NCI-H1105 treated with DMSO at 0.1 percent for 48 hours (cell line): ENCODE data around the gene SBF2.

Experiments
- DNase-seq: peaks from one replicate; lab custom pipeline; 2025; lab: John Stamatoyannopoulos, UW

SBF2 gene

GRCh38 chr11:9774109-9774508, 519.9 kb downstream of the SBF2 start:
- no peak for DNase-seq

DNA sequence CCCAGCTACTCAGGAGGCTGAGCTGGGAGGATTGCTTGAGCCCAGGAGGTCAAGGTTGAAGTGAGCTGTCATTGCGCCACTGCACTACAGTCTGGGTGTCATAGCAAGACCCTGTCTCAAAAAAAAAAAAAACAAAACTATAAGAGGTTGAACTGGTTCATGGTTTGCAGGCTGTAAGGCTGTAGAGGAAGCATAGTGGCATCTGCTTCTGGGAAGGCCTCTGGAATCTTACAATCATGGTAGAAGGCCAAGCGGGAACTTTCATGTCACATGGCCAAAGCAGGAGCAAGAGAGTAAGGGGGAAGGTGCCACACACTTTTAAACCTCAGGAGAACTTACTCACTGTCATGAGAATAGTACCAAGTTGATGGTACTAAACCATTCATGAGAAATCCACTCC, 520.5 kb downstream of the SBF2 start:
- no peak for DNase-seq

DNA sequence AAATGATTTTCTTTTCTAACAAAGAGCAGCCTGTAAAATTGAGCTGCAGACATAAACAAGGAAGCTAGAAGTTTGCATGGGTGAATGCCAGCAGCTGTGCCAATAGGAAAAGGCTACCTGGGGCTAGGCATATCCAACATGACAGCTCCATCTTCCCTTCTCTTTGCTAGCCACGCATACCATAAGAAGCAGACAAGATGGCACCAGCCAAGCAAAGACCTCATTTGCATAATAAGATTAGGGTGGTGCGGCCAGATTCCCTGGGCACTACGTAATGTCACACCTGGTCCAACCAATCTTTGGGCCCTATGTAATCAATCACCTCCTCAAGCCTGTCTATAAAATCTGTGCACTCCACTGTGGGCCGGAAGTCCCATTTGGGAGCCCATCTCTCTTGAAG, 521.8 kb downstream of the SBF2 start:
- no peak for DNase-seq

DNA sequence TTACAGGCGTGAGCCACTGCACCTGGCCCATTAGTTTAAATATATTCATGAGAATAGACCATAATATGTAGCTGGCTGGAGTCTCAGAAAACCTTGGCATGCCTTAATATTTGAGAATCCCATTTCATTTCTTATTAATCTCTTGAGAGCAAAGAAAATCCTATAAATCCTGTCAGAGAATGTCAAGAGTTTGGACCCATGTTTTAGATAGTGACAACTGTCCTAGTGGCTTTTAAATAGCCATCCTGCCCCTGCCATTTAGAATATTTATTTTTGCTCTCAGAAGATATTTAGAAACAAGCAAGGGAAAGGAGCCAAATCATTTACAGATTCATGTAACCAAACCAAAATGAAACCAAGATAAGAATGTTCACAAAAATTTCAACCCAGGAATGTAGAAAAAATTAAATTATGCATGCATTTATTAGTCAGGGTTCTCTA, 522.9 kb downstream of the SBF2 start:
- DNase-seq = no peak

- no peak for DNase-seq
Observed at GRCh38 chr11:9769621-9770020, 524.4 kb downstream of the SBF2 start.

DNA sequence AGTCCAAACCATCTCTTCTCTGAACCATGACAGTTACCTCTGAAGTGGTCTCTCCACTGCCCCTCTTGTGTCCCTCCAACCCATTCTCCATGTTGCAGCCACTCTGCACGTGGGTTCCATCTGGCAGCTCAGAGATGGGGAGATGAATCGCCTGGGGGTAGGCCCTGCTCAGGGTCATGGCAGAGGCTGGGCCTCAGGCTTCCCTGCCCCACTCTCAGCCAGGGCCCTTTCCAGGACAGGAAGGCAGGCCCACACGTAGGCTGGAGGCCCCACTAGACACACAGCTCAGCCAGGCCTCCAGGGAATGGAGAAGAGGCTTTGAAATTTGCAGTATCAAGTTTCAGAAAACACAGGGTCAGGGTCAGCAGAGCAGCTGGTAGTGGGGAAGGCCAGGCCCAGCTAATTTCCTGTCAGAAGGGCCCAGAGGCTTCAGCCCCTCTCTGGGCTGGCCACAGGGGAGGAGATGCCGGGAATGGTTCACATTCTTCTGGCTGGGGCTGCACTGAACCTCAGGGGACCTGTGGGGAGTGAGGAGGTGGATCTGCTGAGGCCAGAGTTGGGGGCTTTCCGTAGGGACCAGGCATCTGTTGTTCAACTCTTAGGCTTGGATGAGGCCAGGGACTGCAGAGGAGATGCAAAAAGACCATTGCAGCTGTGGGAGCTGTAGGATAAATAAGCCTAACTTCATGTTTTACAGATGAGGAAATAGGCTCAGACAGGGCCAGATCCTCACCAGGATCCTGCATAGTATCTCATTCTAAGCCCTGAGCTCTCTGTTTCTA, 528.5 kb downstream of the SBF2 start:
- DNase-seq = no peak

DNA sequence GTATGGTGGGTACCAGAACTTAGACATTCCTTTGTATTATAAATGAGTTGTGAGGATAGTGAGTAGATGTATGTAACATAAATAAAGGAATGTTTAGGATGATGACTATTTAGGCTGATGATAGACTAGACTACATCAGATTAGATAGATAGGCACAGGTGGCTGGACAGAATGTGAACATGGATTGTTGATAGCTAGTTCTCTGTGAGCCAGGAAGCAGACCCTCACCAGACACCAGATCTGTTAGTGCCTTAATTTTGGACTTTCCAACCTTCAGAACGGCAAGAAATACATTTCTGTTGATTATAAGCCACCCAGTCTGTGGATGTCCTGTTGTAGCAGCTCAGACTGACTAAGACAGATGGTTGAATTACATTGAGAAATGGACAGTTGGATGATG, 530.7 kb downstream of the SBF2 start:
- DNase-seq = no peak

- no peak for DNase-seq
Observed at GRCh38 chr11:9762531-9762930, 531.5 kb downstream of the SBF2 start.

GRCh38 chr11:9761441-9761945, 532.5 kb downstream of the SBF2 start:
- DNase-seq = no peak

- DNase-seq = no peak
Observed at GRCh38 chr11:9760193-9760575, 533.8 kb downstream of the SBF2 start.

DNA sequence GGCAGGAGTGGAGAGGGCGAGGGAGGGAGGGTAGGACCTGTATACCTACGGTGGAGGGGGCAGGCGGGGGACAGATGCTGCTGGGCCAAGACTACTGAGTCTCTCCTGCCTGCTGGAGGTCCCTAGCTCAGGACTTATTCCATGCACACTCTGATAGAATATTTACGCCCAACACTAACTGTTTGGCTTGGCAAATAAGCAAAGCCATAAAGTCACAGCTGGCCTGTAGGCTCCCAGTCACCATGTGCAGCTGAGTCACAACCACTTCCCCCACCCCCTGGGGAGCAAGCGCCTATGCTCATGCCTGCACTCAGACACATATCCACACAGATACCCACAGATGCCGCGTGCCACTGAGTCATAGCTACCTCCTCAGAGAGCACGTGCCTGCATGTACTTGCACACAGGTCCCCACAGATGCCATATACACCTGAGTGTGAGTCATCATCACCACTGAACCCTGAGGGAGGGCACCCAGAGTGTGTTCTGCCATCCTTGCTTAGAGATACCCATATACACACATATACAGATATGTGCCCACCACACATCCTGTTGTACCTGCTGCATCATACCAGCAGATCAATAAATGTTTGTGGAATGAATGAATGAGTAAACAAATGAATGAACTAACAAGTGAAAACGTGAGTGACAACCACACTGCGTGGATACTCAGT, 534.4 kb downstream of the SBF2 start:
- DNase-seq = no peak

GRCh38 chr11:9758637-9759518, 535.1 kb downstream of the SBF2 start:
- DNase-seq = peak; percentile 33

DNA sequence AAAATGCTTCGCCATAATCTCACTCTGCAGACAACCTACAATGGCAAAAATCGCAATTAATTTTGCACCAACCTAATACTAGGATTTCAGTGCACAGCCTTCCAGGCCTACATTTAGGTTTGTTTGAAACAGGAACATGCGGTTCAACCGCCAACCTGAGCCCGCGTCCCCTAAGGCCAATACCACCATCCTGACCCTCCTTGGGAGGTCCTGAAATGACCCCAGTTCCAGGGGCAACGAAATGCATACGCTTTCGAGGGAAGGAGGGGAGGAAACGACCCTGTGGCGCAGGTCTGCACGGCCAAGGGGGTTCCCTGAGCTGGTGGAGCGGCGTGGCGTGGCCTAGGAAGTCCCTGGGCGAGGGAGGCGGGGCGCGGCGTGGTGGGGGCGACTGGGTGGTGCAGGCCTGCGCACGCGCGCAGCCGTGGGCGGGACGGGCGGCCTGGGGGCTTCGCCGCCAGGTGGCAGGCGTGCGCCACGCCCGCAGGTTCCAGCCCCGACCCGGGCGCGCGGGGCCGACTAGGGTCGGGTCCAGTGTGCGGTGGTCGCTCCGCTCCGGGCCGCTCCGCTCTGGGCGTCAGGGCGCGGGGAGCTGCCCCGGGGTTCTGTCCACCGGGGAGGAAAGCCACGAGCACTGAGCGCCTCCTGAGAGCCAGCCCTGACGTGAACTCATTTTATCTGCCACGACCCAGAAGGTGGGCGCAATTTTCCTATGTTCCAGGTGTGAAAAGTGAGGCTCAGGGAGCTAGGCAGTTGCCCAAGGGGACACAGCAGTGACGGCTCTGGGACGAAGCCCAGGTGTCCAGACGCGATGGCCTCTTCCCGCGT, 536.0 kb downstream of the SBF2 start:
- DNase-seq = peak; percentile 73

DNA sequence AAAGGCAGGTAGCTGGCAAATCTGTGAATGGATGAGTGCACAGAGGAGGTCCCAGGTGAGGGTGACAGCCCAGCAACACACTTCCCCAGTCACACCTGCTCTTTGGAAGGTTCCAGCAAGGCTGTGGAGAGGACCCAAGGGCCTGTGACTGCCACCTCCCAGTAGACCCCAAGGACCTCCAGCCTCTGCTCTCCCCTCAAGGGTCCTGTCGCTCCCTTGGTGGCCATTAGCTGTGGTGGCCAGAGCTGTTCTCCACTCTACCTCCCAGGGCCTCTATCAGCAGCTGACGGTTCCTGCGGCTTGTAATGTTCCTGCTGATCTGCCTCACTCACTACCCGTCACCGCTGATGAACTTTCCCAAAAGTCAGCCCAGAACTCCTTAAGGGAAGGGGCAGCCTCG, 537.1 kb downstream of the SBF2 start:
- no peak for DNase-seq

DNA sequence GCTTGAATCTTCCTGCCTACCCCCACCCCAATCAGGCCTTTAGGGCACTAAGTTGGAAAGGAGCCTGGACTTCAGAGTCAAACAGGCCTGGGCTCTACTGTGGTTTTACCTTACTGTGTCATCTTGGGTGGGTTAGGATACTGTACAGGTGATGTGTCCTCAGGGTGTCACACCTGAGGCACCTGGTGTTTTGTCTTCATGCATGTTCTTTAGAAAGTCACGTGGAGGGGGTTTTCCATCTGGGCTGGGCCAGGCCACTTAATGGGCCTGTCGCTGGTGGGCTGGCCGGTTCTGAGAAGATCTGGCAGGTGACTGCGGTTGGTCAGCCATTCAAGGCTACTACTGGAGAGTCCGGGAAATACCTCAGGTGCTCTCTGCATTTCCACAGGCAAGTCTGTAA, 537.6 kb downstream of the SBF2 start:
- DNase-seq = no peak

- DNase-seq = peak; percentile 34
Observed at GRCh38 chr11:9755561-9756185, 538.3 kb downstream of the SBF2 start.

GRCh38 chr11:9754010-9754471, 540.0 kb downstream of the SBF2 start:
- no peak for DNase-seq

DNA sequence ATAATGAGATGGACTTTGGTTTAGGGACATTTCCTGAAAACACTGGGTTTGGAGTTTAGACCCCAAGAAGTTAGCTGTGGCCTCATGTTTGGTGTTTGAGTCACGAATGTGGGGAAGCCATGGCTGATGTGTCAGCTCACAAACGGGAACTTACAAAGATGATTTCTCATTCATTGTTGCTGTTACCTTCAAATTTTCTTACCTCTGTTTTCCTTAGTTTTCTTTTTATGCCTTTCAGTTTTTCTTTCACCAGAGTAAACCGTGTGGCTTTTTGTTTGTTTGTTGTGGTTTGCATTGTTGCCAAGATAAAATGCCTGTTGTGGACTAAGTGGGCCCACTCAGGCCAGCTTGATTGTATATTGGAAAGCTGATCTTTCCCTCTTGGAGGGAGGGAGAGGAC, 541.0 kb downstream of the SBF2 start:
- DNase-seq = no peak

DNA sequence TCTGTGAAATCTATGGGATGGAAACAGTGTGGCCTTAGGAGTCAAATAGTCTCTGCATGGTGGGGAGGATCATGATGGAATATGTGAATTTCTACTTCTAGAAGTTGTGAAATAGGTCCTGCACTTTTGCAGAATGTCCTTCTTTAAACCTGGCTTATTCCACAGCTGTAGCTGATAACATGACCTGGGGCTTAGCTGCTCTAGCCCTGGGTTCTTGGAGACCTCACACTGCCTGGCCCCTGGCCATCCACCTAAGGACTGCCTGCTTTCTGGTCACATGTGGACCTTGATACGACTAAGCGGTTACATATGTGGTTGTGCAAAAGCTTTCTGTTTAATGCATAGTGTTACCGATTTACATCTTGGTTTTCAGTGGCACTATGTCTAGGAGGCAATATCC, 541.9 kb downstream of the SBF2 start:
- DNase-seq = no peak

GRCh38 chr11:9750551-9750950, 543.5 kb downstream of the SBF2 start:
- no peak for DNase-seq

- DNase-seq = peak; percentile 20
Observed at GRCh38 chr11:9748361-9748970, 545.6 kb downstream of the SBF2 start.
